ENCODE measurements around the gene GOLGA6C.
"Not testable (repeated sequence)": the region's sequence is repeated elsewhere in the genome, so short reads cannot be mapped to it uniquely, and the experiment has no call there.

GOLGA6C gene

DNA sequence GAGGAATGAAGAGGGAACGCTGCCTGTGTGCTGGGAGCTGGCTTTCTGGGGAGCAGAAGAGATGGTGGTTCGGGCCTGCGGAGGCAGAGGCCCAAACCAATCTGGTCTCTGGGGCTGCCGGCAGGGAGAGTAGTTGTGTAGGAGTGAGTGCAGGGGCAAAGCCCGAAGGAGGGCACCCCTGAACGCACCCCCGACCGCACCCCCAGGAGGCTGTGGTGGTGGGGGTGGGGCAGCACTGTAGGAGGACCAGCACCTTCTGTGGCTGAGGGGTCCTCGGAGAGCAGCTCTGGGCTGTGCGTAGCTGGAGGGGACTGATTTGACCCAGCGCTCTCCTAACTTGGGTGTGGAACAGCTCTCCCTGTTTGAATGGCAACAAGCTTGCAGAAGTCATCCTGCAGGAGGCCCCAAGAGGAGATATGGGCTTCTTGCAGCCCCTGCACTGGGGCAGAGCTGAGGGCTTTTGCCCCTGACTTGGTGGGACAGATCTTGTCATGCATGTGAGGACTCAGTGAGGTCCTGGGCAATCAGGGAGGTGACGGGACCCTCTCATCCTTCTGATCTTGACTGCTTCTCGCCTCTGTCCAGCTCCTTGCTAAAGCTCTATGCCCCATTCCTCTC is 30.4 kb upstream of the GOLGA6C start:
- DNase-seq (ENCODE audit: low read depth) = no peak

DNA sequence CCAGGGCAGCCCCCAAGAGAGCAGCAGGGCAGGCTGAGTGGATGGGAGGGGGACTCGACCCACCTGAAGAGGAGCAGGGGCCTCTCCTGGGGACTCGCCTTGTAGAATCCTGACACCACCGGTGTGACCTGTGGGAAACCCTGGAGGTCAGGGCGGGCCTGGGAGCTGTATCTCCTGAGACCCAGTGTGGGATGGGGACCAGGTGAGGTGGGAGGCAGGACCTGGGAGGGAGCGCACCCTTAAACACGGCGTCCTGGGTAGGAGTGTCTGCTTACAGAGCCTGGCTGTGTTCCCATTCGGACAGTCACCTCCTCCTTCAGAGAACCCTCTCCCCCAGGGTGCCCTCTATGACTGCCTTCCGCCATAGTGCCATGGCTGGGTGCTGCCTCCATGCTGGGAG is 29.3 kb upstream of the GOLGA6C start:
- DNase-seq (ENCODE audit: low read depth) = no peak

DNA sequence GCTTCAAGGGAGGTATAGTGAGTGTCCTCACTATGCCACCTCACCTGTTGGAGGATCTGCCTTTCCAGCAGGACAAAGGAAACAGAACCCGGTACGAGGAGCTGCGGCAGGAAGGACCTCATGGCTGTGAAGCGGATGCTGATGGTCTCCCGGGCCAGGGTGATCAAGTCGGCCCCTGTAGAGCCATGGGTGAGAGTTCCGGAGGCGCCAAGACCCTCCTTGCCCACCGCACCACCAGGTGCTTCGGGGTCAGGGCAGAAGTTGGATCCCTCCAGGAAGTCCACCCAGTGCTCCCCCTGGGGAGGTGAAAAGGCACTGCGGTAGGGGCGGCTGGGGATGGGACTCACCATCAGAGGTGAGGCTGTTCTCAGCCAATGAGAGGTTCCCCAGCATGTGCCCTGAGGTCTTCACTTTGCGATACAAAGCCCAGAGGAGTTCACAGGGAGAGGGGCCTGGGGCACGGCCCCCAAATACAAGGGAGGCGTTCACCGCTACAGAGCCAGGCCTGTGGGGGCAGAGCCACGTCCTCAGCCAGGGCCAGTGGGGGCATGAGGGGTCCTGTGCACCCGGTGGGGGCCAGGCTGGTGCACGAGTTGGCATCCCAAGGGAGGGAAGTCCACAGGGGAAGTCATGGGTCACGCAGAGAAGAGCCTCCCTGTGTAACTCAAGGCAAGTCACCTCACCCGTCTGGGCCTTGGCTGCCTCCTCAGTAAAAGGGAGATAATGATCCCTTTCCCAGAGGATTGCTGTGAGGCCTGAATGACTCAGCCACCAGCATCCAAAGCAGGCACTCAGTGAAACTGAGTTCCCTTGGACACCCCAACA is 28.7 kb upstream of the GOLGA6C start:
- no peak for DNase-seq (ENCODE audit: low read depth)

DNA sequence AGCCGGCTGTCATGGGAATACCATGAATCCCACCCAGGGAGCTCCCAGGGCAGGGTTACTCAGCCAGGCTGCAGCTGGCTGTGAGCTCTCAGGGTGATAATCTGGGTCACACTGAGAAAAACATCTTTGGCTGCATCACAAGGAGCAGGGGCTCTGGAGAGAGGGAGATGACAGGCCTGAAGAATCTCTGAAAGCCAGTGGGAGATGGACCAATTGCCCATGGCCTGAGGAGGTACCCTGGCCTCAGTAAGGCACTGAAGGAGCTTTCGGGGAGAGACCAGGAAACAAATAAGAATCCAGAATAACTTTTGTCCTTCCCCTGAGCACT is 28.2 kb upstream of the GOLGA6C start:
- DNase-seq (ENCODE audit: low read depth) = no peak

DNA sequence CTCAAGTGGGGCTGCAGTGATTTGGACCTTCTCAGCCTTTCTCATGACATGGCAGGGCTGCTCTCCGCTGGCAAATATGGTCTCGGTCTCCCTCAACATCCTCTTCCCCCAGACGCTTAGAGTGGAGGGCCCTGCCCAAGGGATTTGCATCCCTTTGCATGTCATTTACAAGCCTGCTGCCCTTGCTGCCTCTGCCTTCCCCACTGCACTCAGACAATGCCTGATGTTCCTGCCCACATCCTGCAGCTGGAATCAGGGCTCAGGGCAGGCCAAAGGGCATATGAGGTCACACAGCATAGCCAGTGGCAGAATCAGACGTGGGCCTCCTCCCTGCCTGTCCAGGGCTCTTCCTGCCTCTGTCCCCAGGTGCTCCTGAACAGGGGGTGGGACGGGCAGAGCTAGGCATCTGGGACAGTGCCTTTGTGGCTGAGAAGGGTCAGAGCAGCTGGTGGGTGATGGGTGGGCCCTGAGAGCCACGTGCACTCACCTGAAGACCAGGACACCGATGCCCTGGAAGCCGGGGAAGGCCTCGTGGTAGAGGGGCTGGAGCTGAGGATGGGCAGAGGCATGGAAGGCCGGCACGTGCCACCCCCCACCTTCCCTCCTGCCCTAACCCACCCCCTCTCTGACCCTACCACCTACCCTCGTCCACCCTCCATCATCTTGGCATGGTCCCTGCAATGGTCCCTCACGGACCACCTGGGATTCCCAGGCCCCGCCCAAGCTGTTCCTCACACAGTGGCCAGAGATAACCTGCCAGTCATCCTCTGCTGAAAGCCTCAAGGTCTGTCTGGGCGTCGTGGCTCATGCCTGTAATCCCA is 27.4 kb upstream of the GOLGA6C start:
- DNase-seq (ENCODE audit: low read depth) = no peak

DNA sequence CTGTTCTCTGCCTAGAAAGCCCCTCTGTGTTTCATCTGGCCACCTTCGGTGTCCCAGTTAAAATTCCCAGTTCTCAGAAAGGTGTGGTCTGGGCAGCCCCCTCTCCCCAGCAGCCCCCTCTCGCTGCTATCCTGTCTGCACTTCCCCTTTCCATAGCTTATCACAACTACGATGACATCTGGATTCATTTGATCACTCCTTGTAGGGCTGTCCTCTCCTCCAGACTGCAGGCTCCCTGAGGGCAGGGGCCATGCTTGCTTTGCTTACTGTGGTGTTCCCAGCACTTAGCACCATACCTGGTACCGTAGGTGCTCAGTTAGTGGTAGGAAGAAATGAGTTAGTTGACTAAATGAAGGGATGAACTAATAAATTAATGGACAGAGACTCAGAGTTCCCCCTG is 26.3 kb upstream of the GOLGA6C start:
- no peak for DNase-seq (ENCODE audit: low read depth)

DNA sequence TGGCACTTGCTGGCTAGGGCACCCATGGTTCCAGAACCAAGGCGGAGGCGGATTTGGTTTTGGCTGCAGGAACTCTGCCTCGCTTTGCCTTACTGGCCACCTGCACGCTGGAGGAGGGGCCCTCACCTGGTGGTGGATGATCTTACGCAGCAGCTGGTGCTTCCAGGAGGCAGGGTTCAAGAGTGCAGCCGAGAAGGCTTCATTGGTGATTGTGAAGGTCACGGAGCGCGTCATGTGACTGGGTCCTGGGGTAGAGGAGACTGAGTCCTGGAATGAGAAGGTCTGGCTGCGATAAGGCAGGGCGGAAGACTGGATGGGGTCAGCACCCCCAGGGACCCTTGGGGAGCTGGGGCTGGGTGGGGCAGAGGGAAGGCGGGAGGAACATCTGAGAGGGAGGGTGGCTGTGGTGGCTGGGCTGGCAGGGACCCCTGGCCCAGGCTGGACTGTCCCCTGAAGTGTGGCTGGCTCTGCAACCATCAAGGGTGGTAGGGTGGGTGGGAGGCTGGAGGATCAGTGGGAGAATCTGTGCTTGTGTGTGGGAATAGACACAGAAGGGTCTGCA is 25.8 kb upstream of the GOLGA6C start:
- DNase-seq (ENCODE audit: low read depth) = no peak

DNA sequence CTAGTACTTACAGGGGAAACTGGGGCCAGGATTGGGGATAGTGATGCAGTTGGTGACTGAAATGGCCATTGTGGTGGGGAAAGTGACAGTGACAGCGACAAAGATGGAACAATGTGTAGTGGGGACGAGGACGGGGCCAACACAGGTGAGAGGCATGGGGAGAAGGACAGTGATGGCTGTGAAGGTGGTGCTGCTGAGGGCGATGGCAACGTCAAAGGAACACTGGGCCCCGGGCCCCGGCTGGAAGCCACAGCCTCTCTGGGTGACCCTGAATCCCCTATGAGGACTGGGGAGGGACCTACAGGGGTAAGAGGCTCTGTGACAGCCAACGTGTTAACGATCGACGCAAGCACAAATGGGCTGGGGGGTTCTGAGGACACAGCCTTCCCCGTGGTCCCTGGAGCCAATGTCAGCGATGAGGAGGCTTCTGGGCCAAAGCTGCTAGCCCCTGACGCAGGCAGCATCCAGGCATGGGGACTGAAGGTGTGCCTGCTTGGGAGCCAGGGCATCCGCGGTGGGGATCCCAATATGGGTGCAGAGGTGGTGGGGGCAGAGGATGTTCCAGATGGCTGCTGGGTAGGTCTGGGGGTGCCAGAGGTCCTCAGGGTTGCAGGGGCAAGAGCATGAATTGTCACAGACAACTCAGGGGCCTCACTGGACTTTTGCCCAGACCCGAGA is 25.2 kb upstream of the GOLGA6C start:
- DNase-seq (ENCODE audit: low read depth) = no peak

DNA sequence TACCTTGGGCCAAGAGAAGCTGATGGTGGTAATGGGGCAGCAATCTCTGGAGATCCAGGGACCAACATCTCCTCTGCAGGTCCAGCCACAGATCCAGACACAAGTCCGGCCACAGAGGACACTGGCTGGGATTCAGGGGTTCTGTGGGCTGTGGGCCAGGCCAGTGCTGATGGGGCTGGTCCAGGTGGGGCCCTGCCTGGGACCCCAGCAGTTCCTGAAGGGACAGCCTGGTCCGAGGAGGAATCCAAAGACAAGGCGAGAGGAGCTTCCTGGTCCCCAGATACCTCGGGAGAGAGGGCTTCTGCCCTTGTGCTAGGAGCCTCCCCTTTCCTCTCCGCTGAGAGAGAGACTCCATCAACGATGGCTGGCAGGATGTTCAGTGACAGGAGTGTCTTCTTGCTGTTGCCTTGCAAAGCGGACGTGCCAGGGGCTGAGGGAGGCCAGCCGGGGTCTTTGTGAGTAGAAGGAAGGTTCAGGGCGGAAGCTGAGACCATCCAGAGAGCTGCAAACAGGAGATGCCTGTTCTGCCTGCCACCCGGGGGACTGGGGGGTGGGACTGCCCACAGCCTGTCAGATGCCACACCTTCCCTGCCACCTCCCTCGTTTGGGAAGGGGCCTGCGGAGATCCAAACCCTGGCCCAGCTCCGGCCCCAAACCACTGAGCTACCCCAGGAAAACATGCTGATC is 24.5 kb upstream of the GOLGA6C start:
- no peak for DNase-seq (ENCODE audit: low read depth)

DNA sequence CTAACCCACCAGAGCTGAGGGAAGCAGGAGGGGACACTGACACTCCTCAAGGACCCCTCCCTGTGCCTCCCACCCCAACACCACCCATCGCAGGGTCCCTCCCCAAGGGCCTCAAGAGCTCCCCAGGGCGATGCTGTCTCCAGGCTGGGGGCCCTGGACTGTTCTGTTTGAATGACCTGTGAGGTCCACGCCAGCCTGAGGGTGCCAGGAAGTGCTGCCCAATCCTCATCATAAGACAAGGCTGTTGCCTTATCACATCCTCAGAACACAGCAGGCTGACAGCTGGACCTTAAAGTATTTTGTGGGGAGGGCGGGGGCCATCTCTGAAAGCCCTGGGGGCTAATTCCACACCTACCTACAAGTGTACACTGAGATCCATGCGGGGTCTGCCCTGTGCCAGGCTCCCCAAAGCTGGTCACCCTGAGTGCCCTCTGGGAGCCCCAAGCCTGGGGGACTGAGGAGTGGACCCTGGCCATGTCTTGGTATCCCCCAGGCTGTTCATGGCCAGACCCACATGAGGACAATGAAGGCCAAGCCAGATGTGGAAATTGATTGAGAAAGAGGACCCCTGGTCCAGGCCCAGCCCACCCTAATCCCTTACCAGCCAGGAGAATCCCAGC is 23.8 kb upstream of the GOLGA6C start:
- DNase-seq (ENCODE audit: low read depth) = no peak

DNA sequence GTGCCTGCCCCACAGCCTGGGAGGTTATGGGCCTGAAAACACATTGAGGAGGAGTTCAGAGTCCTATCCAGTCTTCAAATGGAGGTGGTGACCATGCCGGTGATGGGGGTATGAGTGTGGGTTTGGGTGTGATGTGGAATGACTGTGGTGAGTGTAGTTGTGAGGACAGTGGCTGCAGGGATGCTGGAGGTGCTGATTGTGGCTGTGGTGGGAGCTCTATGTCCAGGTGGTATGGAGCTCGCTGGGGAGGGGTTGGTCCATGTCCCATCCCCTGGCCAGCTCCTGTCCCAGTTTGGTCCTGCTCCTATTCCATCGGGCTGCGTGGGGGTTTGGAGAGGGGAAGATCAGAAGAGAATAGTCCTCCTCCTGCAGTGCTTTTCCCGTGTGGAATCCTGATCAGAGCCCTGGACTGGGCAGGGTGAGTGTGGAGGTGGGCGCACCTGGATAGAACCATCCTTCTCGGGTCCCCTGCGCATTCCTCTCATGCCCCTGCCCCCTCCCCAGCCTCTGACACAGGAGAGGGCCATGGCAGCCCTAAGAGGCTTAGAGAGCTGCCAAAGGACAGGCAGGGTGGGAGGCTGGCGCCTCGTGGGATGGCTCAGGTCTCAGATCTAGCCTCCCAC is 23.0 kb upstream of the GOLGA6C start:
- no peak for DNase-seq (ENCODE audit: low read depth)

DNA sequence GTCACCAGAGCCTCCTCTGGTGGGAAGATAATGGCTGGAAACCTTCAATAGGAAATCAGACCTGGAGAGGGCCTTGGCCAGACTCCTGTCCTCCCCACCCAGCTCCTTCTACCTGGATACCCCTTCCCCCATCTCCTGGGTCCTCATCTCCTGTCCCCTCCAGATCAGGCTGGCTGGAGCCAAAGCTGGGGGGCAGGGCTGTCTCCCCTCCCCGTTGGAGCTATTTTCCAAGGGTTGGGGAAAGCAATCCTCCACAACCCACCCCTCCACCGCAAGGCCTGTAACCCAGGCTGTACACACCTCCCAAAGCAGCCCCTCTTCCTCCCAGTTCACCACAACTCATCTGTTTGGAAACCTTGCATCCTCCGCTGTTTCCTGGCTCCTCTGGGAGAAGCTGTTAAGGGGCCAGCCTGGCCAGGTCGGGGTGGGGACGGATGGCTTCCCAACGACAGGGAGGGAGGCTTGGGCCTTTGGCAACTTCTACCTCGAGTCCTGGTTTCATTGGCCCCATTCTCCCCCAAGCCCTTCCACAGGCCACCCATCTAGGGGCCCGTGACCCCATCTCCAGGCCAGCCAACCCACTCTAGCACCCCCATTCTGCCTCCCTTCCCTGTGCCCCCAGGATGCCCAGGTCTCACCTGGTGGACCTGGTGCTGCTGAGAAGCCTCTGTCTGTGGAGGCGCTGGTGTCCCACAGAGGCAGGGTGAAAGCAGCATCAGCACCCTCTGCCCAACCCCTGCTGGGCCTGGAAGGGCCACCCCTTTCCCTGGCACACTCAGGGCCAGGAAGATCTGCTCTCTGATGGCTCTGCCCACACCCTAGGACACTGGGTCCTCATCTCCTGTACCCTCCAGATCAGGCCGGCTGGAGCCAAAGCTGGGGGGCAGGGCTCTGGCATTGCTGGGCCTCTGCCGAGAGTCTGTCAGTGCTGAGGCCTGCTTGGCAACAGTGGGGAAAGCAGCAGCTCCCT is 22.1 kb upstream of the GOLGA6C start:
- DNase-seq (ENCODE audit: low read depth) = no peak

DNA sequence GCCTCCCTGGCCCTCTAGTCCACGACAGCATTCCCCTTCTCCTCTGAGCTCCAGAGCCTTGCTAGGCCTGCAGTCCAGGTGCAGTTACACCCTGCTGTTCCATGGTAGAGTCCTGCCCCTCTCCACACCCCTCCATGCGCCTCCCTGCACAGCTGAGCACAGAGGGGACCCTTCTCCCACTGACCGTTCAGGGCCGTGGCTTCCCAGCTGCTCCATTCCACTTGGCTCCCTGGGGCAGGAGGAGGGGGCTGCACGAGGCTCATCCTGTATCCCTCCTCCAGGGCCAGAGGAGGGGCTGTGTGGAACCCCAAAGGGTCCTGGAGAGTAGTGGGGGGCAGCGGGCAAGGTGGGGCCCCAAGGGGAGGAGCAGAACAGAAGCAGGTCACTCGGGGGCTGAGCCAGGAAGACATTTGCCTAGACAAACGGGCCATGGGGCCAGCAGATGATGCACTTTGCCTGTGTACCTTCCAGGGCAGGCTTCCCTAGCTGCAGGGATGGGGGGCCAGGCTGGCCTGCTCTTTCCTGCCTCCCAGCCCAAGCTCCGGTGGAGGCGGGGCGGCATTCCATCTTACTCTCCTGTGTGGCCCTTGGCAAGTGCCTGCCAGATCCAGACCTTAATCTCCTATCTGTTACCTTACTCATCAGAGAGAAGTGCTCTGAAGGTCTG is 20.7 kb upstream of the GOLGA6C start:
- no peak for DNase-seq (ENCODE audit: low read depth)

DNA sequence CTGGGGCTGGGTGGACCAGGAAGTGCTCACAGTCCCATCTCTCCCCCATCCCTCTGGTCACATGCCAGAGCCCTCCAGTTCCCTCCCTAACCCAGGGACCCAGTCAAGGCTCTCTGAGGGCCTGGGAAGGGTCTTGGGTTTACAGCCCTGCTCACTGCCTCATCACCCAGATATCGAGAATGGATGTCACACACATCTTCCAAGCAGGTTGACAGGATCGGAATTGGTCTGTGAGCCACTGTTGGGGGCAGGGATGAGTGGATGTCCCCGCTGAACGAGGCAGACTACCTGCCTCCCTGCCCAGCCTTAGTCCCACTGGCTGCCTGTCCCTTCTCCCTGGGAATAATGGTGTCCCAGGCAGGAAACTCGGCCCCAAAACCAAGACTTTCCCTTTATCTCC is 20.0 kb upstream of the GOLGA6C start:
- no peak for DNase-seq (ENCODE audit: low read depth)

DNA sequence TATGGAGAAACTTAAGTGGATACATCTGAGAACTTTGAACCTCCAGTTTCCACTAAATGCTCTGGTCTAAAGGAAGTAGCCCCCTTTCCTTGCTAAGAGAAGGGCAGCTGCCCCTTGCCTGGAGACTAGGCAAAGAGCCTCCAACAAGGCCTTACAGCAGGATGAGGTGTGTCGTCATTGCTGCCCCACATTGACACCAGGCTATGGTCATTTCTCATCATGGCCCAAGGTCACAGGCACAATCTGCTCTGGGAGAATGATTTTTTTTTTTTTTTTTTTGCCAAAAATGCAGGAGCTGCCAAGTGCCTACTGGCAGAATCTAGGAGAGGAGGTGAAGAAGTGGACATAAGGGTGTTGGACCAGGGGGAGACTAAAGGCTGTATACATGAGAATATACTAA is 12.4 kb upstream of the GOLGA6C start:
- DNase-seq (ENCODE audit: low read depth) = not testable (repeated sequence)

DNA sequence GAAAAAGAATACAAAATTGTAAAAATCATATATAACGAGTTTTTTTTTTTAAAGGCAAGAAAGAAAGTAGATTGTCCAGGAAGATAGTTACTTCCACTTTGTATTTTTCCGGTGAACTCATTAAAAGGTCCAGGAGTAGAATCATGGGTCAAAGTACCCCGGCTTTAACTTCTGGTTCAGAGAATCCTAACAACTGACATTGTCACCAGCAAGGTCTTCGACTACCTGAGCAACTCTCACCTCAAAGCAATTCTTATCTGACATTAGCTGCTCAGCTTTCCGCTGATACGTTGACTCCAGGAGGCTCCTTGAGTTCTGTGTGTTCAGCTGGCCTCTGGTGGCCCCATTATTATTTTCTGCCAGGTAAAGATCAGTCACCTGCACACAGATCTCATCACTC is 9.1 kb upstream of the GOLGA6C start:
- not testable (repeated sequence) for DNase-seq (ENCODE audit: low read depth)

DNA sequence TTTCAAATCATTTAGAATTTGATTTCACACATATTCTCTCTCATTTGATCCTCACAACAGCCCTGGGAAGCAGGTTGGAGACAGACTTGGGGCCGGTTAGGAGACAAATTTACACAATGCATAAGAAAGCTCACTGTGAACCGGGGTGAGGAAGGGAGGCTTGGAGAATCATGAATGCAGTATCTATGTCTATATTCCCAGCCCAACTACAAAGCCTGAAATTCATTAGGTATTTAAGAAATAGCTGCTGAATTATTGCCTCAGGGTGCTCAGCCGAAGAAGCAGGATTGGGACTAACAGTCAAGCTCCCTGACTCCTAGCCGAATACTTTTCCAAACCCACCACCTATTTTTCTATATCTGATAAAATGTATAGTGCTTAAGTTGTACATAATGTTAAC is 8.4 kb upstream of the GOLGA6C start:
- DNase-seq (ENCODE audit: low read depth) = no peak

DNA sequence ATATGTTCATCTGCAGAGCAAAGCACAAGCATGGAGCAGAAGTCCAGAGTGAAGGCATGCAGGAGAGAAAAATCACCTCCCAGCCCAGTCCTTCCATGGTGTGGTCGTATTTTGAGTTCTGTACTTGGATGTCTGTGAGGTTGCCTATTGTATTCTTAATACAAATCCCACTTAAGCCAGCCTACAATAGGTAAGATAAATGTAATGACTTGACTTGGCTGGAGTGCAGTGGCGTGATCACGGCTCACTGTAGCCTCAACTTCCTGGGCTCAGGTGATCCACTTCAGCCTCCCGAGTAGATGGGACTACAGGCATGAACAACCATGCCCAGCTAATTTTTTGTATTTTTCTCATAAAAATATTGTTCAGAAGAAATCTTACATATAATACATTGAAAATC is 6.8 kb upstream of the GOLGA6C start:
- not testable (repeated sequence) for DNase-seq (ENCODE audit: low read depth)

DNA sequence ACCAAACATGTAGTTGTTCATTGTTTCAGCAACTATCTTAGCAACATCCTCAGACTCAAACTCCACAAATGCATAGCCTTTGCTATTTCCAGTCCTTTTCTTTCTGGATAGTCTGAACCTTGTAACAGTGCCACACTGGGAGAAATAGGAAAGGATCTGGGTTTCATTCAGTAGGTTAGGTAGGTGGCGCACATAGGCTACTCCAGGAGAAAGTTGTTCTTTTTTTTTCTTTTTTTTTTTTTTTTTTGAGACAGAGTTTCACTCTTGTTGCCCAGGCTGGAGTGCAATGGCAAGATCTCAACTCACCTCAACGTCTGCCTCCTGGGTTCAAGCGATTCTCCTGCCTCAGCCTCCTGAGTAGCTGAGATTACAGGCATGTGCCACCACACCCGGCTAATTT is 5.8 kb upstream of the GOLGA6C start:
- not testable (repeated sequence) for DNase-seq (ENCODE audit: low read depth)
